ENCODE measurements around the gene PCBP2. TPM values are rescaled to one million over a fixed set of nuclear protein-coding genes. Genes with fewer than 3 reads are reported as not detected.

The PCBP2 gene
- 655 to 691 TPM (median 670 TPM) in 5 replicates for total RNA-seq (2022; extraction: Qiagen RNA extraction; ENCODE audit: low read depth)

GRCh38 chr12:53451661-53452158, at the start of gene PCBP2:
TSS of gene PCBP2 (plus strand) at chr12:53452102. CDS start at chr12:53454801, 2,699 bp downstream.

GRCh38 chr12:53423597-53423996, 28.3 kb upstream of the PCBP2 start, which contains the start of gene AMHR2:
TSS of gene AMHR2 (plus strand) at chr12:53423855. CDS start at chr12:53423935, 80 bp downstream.

GRCh38 chr12:53441040-53441833, 10.7 kb upstream of the PCBP2 start, which contains the start of gene PRR13:
TSS of gene PRR13 (plus strand) at chr12:53441734. CDS start at chr12:53442715, 981 bp downstream.

GRCh38 chr12:53499266-53500141, 47.6 kb downstream of the PCBP2 start, which contains the start of gene MAP3K12:
TSS of gene MAP3K12 (minus strand) at chr12:53499458. CDS start at chr12:53487391, 12,067 bp downstream.

GRCh38 chr12:53500776-53501614, 49.1 kb downstream of the PCBP2 start, which contains the start of gene TARBP2:
TSS of gene TARBP2 (plus strand) at chr12:53501283. CDS start at chr12:53501409, 126 bp downstream.

GRCh38 chr12:53506881-53507602, 55.1 kb downstream of the PCBP2 start, which contains the start of gene NPFF:
TSS of gene NPFF (minus strand) at chr12:53507484. CDS start at chr12:53507474, 10 bp downstream.

Other genes with a start within 250 kb of the PCBP2 start
- gene ITGB7, start 244.9 kb upstream of the PCBP2 start, total RNA-seq (2022; extraction: Qiagen RNA extraction; ENCODE audit: low read depth): 0.26 to 0.47 TPM (median 0.31 TPM) in 5 replicates
- 24.4 to 34.3 TPM (median 29.3 TPM) in 5 replicates for gene RARG, start 219.9 kb upstream of the PCBP2 start, total RNA-seq (2022; extraction: Qiagen RNA extraction; ENCODE audit: low read depth)
- gene ESPL1, start 183.8 kb upstream of the PCBP2 start, total RNA-seq (2022; extraction: Qiagen RNA extraction; ENCODE audit: low read depth): 15.6 to 25.1 TPM (median 20.0 TPM) in 5 replicates
- gene PFDN5, start 156.6 kb upstream of the PCBP2 start, total RNA-seq (2022; extraction: Qiagen RNA extraction; ENCODE audit: low read depth): 495 to 550 TPM (median 496 TPM) in 5 replicates
- 85.4 to 102 TPM (median 93.8 TPM) in 5 replicates for gene MYG1, start 152.4 kb upstream of the PCBP2 start, total RNA-seq (2022; extraction: Qiagen RNA extraction; ENCODE audit: low read depth)
- 70.5 to 85.4 TPM (median 78.7 TPM) in 5 replicates for gene AAAS, start 130.5 kb upstream of the PCBP2 start, total RNA-seq (2022; extraction: Qiagen RNA extraction; ENCODE audit: low read depth)
- not detected in 5 replicates for gene SP7, start 115.7 kb upstream of the PCBP2 start, total RNA-seq (2022; extraction: Qiagen RNA extraction; ENCODE audit: low read depth)
- gene SP1, start 71.9 kb upstream of the PCBP2 start, total RNA-seq (2022; extraction: Qiagen RNA extraction; ENCODE audit: low read depth): 22.3 to 29.9 TPM (median 28.6 TPM) in 5 replicates
- gene AMHR2, start 28.2 kb upstream of the PCBP2 start, total RNA-seq (2022; extraction: Qiagen RNA extraction; ENCODE audit: low read depth): 0.92 to 2.6 TPM (median 1.9 TPM) in 5 replicates
- gene PRR13, start 10.4 kb upstream of the PCBP2 start, total RNA-seq (2022; extraction: Qiagen RNA extraction; ENCODE audit: low read depth): 304 to 405 TPM (median 367 TPM) in 5 replicates
- gene MAP3K12, start 47.4 kb downstream of the PCBP2 start, total RNA-seq (2022; extraction: Qiagen RNA extraction; ENCODE audit: low read depth): 11.1 to 16.8 TPM (median 14.7 TPM) in 5 replicates
- 44.2 to 67.4 TPM (median 56.3 TPM) in 5 replicates for gene TARBP2, start 49.2 kb downstream of the PCBP2 start, total RNA-seq (2022; extraction: Qiagen RNA extraction; ENCODE audit: low read depth)
- 0.17 TPM in 1 of 5 replicates, not detected in the others for gene NPFF, start 55.4 kb downstream of the PCBP2 start, total RNA-seq (2022; extraction: Qiagen RNA extraction; ENCODE audit: low read depth)
- gene ATF7, start 174.3 kb downstream of the PCBP2 start, total RNA-seq (2022; extraction: Qiagen RNA extraction; ENCODE audit: low read depth): 16.8 to 20.4 TPM (median 18.3 TPM) in 5 replicates
- 572 to 701 TPM (median 650 TPM) in 5 replicates for gene ATP5MC2, start 224.0 kb downstream of the PCBP2 start, total RNA-seq (2022; extraction: Qiagen RNA extraction; ENCODE audit: low read depth)

All from A549 treated with DMSO at 1 μM for 4 hours (cell line).